GM11168 (cell line): ENCODE results near the gene IP6K2.

Experiments used
- in situ Hi-C: fragments of 300-500 bp; cut with MboI; formaldehyde crosslinking; loops from one replicate; pipeline ENCODE4 v1.12.0; 2022; ENCODE audit warnings: low sequenced_read_pairs; ENCODE audit not compliant: unreplicated experiment

Gene IP6K2

GRCh38 chr3:48647714-48648113, 69.3 kb downstream of the IP6K2 start:
- in situ Hi-C loops, result no loop called here

- in situ Hi-C loops, result no loop called here
Measured at GRCh38 chr3:48644898-48645760, 71.9 kb downstream of the IP6K2 start.

GRCh38 chr3:48642605-48643004, 74.4 kb downstream of the IP6K2 start:
- in situ Hi-C loops, result no loop called here

DNA sequence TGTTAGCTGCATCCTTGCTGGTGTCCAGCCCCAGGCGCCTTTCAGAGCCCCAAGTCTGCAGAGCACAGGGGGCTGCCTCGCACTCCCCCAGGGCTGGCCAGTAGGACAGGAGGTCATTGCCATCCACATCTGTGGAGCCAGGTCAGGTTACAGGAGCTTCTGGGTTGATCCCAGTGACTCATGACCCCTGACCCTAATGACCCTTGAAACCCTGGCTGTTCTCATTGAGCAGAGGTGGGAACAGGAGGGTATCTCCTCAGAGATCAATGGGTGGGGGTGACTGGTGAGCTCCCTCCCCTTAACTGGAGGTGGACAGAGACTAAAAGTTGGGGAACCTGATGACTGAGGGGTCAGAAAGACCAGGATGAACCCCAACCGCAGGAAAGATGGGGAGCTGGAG, 75.6 kb downstream of the IP6K2 start:
- in situ Hi-C loops, result no loop called here

GRCh38 chr3:48639944-48640606, 76.9 kb downstream of the IP6K2 start:
- in situ Hi-C loops, result no loop called here
